Measurements from ENCODE around the gene ZCCHC3. TPM values are rescaled to one million over a fixed set of nuclear protein-coding genes. Genes with fewer than 3 reads are reported as not detected.

ZCCHC3 gene
- total RNA-seq, 1 donor from 2014 or later, result 16.0 TPM

GRCh38 chr20:341682-342081 is 44.3 kb downstream of the ZCCHC3 start:
- DNase-seq (ENCODE audit: low spot score), result no peak

- no peak for DNase-seq (ENCODE audit: low spot score)
Observed at GRCh38 chr20:343107-343506, 45.7 kb downstream of the ZCCHC3 start.

DNA sequence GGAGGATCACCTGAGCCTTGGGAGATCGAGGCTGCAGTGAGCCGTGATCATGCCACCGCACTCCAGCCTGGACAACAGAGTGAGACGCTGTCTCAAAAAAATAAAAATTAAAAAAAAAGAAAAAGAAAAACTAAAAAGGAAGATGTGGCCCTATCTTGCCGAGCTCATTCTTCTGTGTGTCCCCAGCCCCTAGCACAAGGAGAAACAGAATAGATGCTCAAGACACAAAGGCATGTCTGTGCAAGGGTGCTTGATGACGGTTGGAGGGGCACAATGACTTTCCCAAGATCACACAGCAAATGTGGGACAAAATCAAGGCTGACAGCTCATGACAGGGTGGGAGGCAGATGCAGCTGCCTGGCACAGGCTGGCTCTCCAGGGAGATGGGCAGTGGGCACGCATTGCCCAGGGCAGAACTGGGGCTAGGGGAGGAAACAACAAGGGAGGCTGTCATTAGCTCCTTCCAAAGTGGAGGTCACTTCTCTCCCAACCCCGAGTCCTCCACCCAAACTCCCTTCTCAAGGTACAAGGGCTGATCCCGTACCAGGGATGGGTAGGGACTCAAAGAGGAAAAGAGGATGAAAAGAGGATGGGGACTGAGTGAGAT is 48.8 kb downstream of the ZCCHC3 start:
- no peak for DNase-seq (ENCODE audit: low spot score)

- peak; percentile 75 for DNase-seq (ENCODE audit: low spot score)
Observed at GRCh38 chr20:346640-347316, 49.4 kb downstream of the ZCCHC3 start, which contains the start of gene NRSN2. NRSN2 (plus strand) TSS chr20:347111; CDS start chr20:349644, 2,533 bp downstream.

GRCh38 chr20:347317-347639 is 49.9 kb downstream of the ZCCHC3 start:
- no peak for DNase-seq (ENCODE audit: low spot score)

GRCh38 chr20:347640-348484 is 50.5 kb downstream of the ZCCHC3 start:
- DNase-seq (ENCODE audit: low spot score), result peak; percentile 93

- no peak for DNase-seq (ENCODE audit: low spot score)
Observed at GRCh38 chr20:348972-349841, 51.8 kb downstream of the ZCCHC3 start.

Other genes starting within 250 kb of the ZCCHC3 start
- gene DEFB125, start 209.9 kb upstream of the ZCCHC3 start, total RNA-seq, result not detected
- gene DEFB126, start 155.0 kb upstream of the ZCCHC3 start, total RNA-seq, result not detected
- not detected for gene DEFB127, start 140.1 kb upstream of the ZCCHC3 start, total RNA-seq
- not detected for gene DEFB128, start 107.9 kb upstream of the ZCCHC3 start, total RNA-seq
- not detected for gene DEFB129, start 70.3 kb upstream of the ZCCHC3 start, total RNA-seq
- gene DEFB132, start 39.8 kb upstream of the ZCCHC3 start, total RNA-seq, result not detected
- 10.4 TPM for gene C20orf96, start 6.8 kb upstream of the ZCCHC3 start, total RNA-seq
- gene SOX12, start 28.0 kb downstream of the ZCCHC3 start, total RNA-seq, result 7.4 TPM
- 31.4 TPM for gene NRSN2, start 49.5 kb downstream of the ZCCHC3 start, total RNA-seq
- gene TRIB3, start 83.2 kb downstream of the ZCCHC3 start, total RNA-seq, result 28.1 TPM
- gene RBCK1, start 110.7 kb downstream of the ZCCHC3 start, total RNA-seq, result 133 TPM
- gene TBC1D20, start 165.0 kb downstream of the ZCCHC3 start, total RNA-seq, result 48.6 TPM
- gene CSNK2A1, start 246.2 kb downstream of the ZCCHC3 start, total RNA-seq, result 160 TPM